Gastrocnemius medialis (tissue), 4 donors: ENCODE results near the gene GFRA1. TPM values are rescaled to one million over a fixed set of nuclear protein-coding genes. Genes with fewer than 3 reads are reported as not detected.
A peak's percentile ranks its signal among the peaks of the same experiment; 100 is the strongest.
"Not testable (repeated sequence)": the region's sequence is repeated elsewhere in the genome, so short reads cannot be mapped to it uniquely, and the experiment has no call there.

ENCODE experiments used
- ATAC-seq, 2 donors: fragments of 150-250 bp; one replicate each; pipeline ENCODE4 v1.9.1; 2016
- DNase-seq, 2 donors: peaks; one replicate each; pipeline ENCODE4 v3.0.0-alpha.2; 2019
- H3K27ac ChIP-seq, 4 donors: fragments of 200-600 bp; sonication (generic); 1 replicate in 1 of 4; 2 replicates in 3 of 4; pipeline ENCODE4 v1.5.1; 2016 to 2018; ENCODE audit warnings: mild to moderate bottlenecking in 2 of 4, moderate library complexity in 1 of 4
- H3K27me3 ChIP-seq, 3 donors: fragments of 200-600 bp; sonication (generic) in 2 of 3; 1 replicate in 1 of 3; 2 replicates in 2 of 3; pipeline versions ENCODE4 v1.5.1 to v1.6.0; 2016 to 2019; ENCODE audit warnings: mild to moderate bottlenecking in 1 of 3, moderate library complexity in 1 of 3
- H3K36me3 ChIP-seq, 2 donors: fragments of 200-600 bp; sonication (generic) in 1 of 2; one replicate each; pipeline ENCODE4 v1.5.1; 2017 to 2018
- H3K4me1 ChIP-seq, 2 donors: fragments of 200-600 bp; sonication (generic) in 1 of 2; one replicate each; pipeline ENCODE4 v1.5.1; 2016 to 2017; ENCODE audit warnings: mild to moderate bottlenecking in 2 of 2
- H3K4me3 ChIP-seq, 4 donors: fragments of 200-600 bp; sonication (generic) in 3 of 4; 1 replicate in 1 of 4; 2 replicates in 3 of 4; pipeline ENCODE4 v1.5.1; 2016 to 2019; ENCODE audit warnings: mild to moderate bottlenecking in 2 of 4
- H3K9me3 ChIP-seq, 3 donors: fragments of 200-600 bp; sonication (generic) in 2 of 3; 1 replicate in 1 of 3; 2 replicates in 2 of 3; pipeline ENCODE4 v1.5.1; 2016 to 2019
- CTCF ChIP-seq, 5 experiments: fragments of 450-650 bp in 3 of 5; fragments of 200-600 bp in 2 of 5; sonication (generic) in 2 of 5; IDR thresholded peaks in 4 of 5; conservative IDR thresholded peaks in 1 of 5; 1 replicate in 4 of 5; 2 replicates in 1 of 5; pipeline ENCODE4 v1.5.1; 2016 to 2019; ENCODE audit warnings: antibody characterized with exemption in 5 of 5, mild to moderate bottlenecking in 3 of 5, moderate library complexity in 3 of 5
- POLR2A ChIP-seq, 2 donors: fragments of 450-650 bp; IDR thresholded peaks; one replicate each; pipeline ENCODE4 v1.6.1; 2017; ENCODE audit warnings: antibody characterized with exemption in 2 of 2, mild to moderate bottlenecking in 2 of 2, moderate library complexity in 2 of 2
- in situ Hi-C, 4 donors: fragments of 200-750 bp; cut with MboI; loops; one replicate each; pipeline versions ENCODE4 v1.15.0 to v1.8.0; 2017; ENCODE audit warnings: low sequenced_read_pairs in 4 of 4
- intact Hi-C: fragments of 100-400 bp; cut with DNase I; formaldehyde crosslinking; loops from one replicate; pipeline ENCODE4 v1.15.1; 2023; ENCODE audit warnings: low total_unique reads
- total RNA-seq, 4 donors: library from RNA; depleted of rRNA; stranded (reverse); fragments of >200 nt; gene quantifications; one replicate each; pipeline versions ENCODE4 v1.1.0 to v1.2.3, GENCODE V29; 2016

Gene GFRA1
- total RNA-seq, 4 donors from 2014 or later = 21.2 to 34.2 (median 25.2) TPM

DNA sequence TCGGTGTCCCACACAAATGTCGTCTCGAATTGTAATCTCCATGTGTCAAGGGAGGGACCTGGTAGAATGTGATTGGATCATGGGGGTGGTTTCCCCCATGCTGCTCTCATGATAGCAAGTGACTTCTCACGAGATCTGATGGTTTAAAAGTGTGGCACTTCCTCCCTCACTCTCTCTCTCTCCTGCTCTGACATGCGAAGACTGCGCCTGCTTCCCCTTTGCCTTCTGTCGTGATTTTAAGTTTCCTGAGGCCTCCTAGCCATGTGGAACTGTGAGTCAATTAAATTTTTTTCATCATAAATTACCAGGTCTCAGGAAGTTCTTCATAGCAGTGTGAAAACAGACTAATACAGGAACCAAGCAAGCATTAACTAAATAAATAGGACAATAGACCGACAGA is 229.1 kb downstream of the GFRA1 start:
- Histone ChIP-seq H3K27me3 (no peaks in the 10 kb centered on the region), H3K4me3 (no peak overlapping the region), H3K36me3 (no peaks in the 10 kb centered on the region), H3K9me3 (no peaks in the 10 kb centered on the region), H3K4me1 (peaks cover 5 to 15% of the 10 kb centered on the region in 2 donors), H3K27ac (no peak overlapping the region)
- in situ Hi-C loops = no loop called here
- intact Hi-C loops = no loop called here
- TF ChIP-seq POLR2A (IDR thresholded peaks at IDR 0.05) = no peak
- no peak for TF ChIP-seq CTCF (IDR thresholded peaks at IDR 0.05 in 4 of 5, conservative IDR thresholded peaks at IDR 0.05 in 1 of 5)
- ATAC-seq (no peak), DNase-seq (no peak)

DNA sequence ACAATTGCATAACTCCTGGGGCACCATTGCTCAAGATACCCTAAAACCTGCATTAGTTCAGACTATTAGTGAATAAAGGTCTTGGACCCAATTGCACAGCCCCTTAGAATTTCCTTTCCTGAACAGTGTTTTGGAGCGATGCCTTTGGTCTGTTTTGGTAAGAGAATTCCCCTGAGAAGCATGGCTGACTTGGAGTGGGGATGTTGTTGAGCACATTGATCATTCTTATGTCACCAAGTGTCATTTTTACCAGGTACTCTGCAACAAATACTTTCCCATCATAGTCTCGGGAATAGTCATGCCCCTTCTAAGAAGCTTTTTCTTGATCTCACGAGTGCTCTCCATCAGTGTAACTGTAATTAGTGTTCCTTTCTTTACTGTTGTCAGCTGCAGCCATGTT is 229.7 kb downstream of the GFRA1 start:
- in situ Hi-C loops (no loop called here), intact Hi-C loops (no loop called here)
- no peak for DNase-seq
- H3K36me3 ChIP-seq = no peaks in the 10 kb centered on the region
- H3K27me3 ChIP-seq = no peaks in the 10 kb centered on the region
- peaks cover 0 to 2% (median 0%) of the 10 kb centered on the region in 3 donors for H3K9me3 ChIP-seq
- TF ChIP-seq CTCF (IDR thresholded peaks at IDR 0.05 in 4 of 5, conservative IDR thresholded peaks at IDR 0.05 in 1 of 5) (no peak), POLR2A (IDR thresholded peaks at IDR 0.05) (no peak)
- no peak overlapping the region for H3K4me3 ChIP-seq
- no peak overlapping the region for H3K27ac ChIP-seq
- H3K4me1 ChIP-seq = peaks cover 5 to 15% of the 10 kb centered on the region in 2 donors
- ATAC-seq = no peak

- in situ Hi-C loops (no loop called here), intact Hi-C loops (no loop called here)
- DNase-seq = no peak
- no peak for ATAC-seq
- Histone ChIP-seq H3K9me3 (peaks cover 0 to 2% (median 0%) of the 10 kb centered on the region in 3 donors), H3K4me1 (peaks cover 5 to 15% of the 10 kb centered on the region in 2 donors), H3K27ac (no peak overlapping the region), H3K4me3 (no peak overlapping the region), H3K27me3 (no peaks in the 10 kb centered on the region), H3K36me3 (no peaks in the 10 kb centered on the region)
- TF ChIP-seq POLR2A (IDR thresholded peaks at IDR 0.05) (no peak), CTCF (IDR thresholded peaks at IDR 0.05 in 4 of 5, conservative IDR thresholded peaks at IDR 0.05 in 1 of 5) (no peak)
Measured at GRCh38 chr10:116041948-116042347, 231.1 kb downstream of the GFRA1 start.

- no peak for DNase-seq
- no peak overlapping the region for H3K27ac ChIP-seq
- H3K27me3 ChIP-seq = no peaks in the 10 kb centered on the region
- in situ Hi-C loops (no loop called here), intact Hi-C loops (no loop called here)
- TF ChIP-seq CTCF (IDR thresholded peaks at IDR 0.05 in 4 of 5, conservative IDR thresholded peaks at IDR 0.05 in 1 of 5) (no peak), POLR2A (IDR thresholded peaks at IDR 0.05) (no peak)
- ATAC-seq = no peak
- peaks cover 0 to 2% (median 0%) of the 10 kb centered on the region in 3 donors for H3K9me3 ChIP-seq
- no peaks in the 10 kb centered on the region for H3K36me3 ChIP-seq
- H3K4me3 ChIP-seq = no peak overlapping the region
- no peaks in the 10 kb centered on the region for H3K4me1 ChIP-seq
Measured at GRCh38 chr10:116039612-116040011, 233.4 kb downstream of the GFRA1 start.

DNA sequence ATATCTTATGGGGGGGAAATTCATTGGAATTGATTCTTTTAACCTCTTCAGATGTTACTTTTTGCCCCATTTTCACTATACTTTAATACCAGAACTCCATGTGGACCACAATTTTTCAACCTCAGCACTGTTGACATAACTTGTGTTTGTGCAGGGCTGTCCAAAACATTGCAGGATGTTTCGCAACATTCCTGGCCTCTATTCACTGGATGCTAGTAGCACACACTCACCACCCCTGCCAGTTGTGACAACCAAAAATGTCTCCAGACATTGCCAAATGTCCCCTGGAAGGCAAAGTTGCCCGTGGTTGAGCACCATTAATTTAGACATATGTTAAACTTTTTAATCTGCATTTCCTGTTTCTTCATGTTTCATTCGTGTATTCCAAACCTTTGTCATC is 234.7 kb downstream of the GFRA1 start:
- Histone ChIP-seq H3K27ac (no peak overlapping the region), H3K27me3 (no peaks in the 10 kb centered on the region), H3K36me3 (no peaks in the 10 kb centered on the region), H3K4me1 (no peaks in the 10 kb centered on the region), H3K4me3 (no peak overlapping the region), H3K9me3 (peaks cover 0 to 2% (median 0%) of the 10 kb centered on the region in 3 donors)
- peak; percentile 52 to 69 for DNase-seq
- in situ Hi-C loops (no loop called here), intact Hi-C loops (no loop called here)
- ATAC-seq = peak; percentile 81 to 83
- TF ChIP-seq POLR2A (IDR thresholded peaks at IDR 0.05) = no peak
- TF ChIP-seq CTCF (IDR thresholded peaks at IDR 0.05 in 4 of 5, conservative IDR thresholded peaks at IDR 0.05 in 1 of 5) = no peak

- ATAC-seq, H3K4me1 ChIP-seq, H3K36me3 ChIP-seq, H3K27ac ChIP-seq, in situ Hi-C loops, H3K27me3 ChIP-seq, DNase-seq, H3K4me3 ChIP-seq, H3K9me3 ChIP-seq, intact Hi-C loops: not testable (repeated sequence)
Measured at GRCh38 chr10:116035406-116035805, 237.6 kb downstream of the GFRA1 start.
